Fibroblast of pulmonary artery (primary cell): ENCODE measurements around the gene RABGAP1L.

Experiments used
- DNase-seq: peaks from one replicate; pipeline ENCODE4 v3.0.0-alpha.2; 2010; ENCODE audit warnings: low read depth
- H3K4me3 ChIP-seq: replicated peaks from 2 replicates; pipeline ENCODE4 v1.5.1; 2011; ENCODE audit warnings: low read depth, mild to moderate bottlenecking, control low read depth, low read length, moderate library complexity
- TF ChIP-seq, protein P1 (sequence below): IDR thresholded peaks from 2 replicates; pipeline ENCODE4 v1.5.1; 2011; ENCODE audit warnings: mild to moderate bottlenecking, control low read depth, low read length, inconsistent platforms; ENCODE audit errors: missing control alignments

The RABGAP1L gene

DNA sequence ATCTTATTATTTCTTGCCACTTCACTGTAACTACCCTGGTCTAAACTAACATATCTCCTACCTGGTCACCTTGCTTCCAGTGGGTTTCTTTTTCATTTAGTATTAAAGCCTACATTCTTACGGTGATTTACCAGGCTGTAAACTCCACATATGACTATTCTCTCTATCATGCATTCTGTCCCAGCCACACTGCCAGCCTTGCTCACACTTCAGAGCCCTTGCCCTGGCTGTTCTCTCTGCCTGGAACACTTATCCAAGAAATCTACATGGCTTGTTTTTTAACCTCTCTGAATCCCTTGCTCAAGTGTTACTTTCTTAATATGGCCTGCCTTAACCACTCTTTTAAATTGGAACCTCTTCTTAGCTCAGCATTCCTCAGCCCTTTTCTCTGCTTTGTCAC is 501.2 kb downstream of the RABGAP1L start:
- TF ChIP-seq, protein P1, sequence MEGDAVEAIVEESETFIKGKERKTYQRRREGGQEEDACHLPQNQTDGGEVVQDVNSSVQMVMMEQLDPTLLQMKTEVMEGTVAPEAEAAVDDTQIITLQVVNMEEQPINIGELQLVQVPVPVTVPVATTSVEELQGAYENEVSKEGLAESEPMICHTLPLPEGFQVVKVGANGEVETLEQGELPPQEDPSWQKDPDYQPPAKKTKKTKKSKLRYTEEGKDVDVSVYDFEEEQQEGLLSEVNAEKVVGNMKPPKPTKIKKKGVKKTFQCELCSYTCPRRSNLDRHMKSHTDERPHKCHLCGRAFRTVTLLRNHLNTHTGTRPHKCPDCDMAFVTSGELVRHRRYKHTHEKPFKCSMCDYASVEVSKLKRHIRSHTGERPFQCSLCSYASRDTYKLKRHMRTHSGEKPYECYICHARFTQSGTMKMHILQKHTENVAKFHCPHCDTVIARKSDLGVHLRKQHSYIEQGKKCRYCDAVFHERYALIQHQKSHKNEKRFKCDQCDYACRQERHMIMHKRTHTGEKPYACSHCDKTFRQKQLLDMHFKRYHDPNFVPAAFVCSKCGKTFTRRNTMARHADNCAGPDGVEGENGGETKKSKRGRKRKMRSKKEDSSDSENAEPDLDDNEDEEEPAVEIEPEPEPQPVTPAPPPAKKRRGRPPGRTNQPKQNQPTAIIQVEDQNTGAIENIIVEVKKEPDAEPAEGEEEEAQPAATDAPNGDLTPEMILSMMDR = no peak
- no peak overlapping the region for H3K4me3 ChIP-seq
- no peak for DNase-seq

DNA sequence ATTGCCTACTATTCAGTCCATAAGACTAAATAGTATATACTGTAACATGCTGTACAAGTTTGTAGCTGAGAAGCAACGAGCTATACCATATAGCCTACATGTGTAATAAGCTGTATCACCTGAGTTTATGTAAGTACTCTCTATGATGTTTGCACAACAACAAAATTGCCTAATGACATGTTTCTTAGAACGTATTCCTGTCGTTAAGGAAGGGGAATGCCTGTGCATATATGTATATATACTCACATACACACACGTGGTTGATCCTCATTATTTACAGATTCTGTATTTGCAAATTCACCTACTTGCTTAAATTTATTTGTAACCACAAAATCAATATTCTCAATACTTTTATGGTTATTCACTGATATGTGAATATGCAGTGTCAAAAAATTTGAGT is 504.0 kb downstream of the RABGAP1L start:
- TF ChIP-seq, protein P1 = no peak
- no peak for DNase-seq
- no peak overlapping the region for H3K4me3 ChIP-seq

- TF ChIP-seq, protein P1 = no peak
- H3K4me3 ChIP-seq = no peak overlapping the region
- no peak for DNase-seq
Observed at GRCh38 chr1:174666248-174666647, 506.9 kb downstream of the RABGAP1L start.

DNA sequence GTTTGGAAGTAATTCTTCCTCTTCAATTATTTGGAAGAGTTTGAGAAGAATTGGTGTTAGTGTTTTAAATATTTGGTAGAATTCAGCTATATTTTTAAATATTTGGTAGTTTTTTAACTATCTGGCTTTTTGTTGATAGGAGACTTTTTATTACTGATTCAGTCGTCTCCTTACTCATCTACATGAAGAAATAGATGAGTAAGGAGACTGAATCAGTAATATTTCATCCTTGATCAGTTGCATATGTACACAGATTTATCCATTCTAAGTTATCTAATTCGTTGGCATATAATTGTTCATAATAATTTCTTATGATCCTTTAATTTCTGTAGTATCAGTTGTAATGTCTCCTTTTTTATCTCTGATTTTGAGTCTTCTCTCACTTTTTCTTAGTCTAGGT is 512.5 kb downstream of the RABGAP1L start:
- TF ChIP-seq, protein P1 = no peak
- H3K4me3 ChIP-seq = no peak overlapping the region
- DNase-seq = no peak

GRCh38 chr1:174676856-174677255 is 517.5 kb downstream of the RABGAP1L start:
- no peak for DNase-seq
- no peak overlapping the region for H3K4me3 ChIP-seq
- TF ChIP-seq, protein P1 = no peak

DNA sequence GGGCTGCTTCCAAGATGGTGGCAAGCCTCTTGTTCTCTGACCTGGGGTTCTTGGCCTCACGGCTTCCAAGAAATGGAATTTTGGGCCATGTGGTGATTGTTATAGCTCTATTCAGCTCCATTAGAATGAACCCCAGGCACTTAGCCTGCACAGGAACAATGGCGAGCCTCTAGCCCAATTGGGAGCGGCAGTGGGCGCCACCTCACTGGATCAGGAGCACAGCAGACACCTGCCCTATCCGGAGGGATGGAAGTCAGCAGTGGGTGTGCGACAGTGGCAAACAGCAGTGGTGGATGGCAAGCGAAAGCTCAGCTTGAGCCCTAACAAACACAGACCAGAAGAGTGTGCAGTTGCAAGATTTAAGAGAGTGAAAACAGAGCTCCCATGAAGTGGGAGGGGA is 519.3 kb downstream of the RABGAP1L start:
- TF ChIP-seq, protein P1 = no peak
- DNase-seq = no peak
- H3K4me3 ChIP-seq = no peak overlapping the region

- no peak for DNase-seq
- TF ChIP-seq, protein P1 = no peak
Observed at GRCh38 chr1:174680101-174680500, 520.8 kb downstream of the RABGAP1L start.

More at GRCh38 chr1:174680101-174680500, 520.8 kb downstream of the RABGAP1L start:
- H3K4me3 ChIP-seq = no peak overlapping the region
